Stimulated activated CD8-positive, alpha-beta memory T cell treated with anti-CD3 and anti-CD28 coated beads, Interleukin-4, amount 100 ng/mL, for 1 hour (primary cell): ENCODE results near the gene BDNF.
"Not testable (repeated sequence)": the region's sequence is repeated elsewhere in the genome, so short reads cannot be mapped to it uniquely, and the experiment has no call there.

ENCODE experiments used
- DNase-seq, 2 donors: peaks; one replicate each; pipeline ENCODE4 v3.0.0-alpha.2; 2020; ENCODE audit warnings: low read depth in 2 of 2, low spot score in 1 of 2

BDNF gene

GRCh38 chr11:27700351-27701301, at the start of gene BDNF:
Gene BDNF, minus strand, starts transcription at chr11:27700455. Its CDS starts 41,891 bp downstream, at chr11:27658564.
- DNase-seq = no peak

GRCh38 chr11:27740362-27741013, 40.2 kb upstream of the BDNF start:
- DNase-seq = no peak

DNA sequence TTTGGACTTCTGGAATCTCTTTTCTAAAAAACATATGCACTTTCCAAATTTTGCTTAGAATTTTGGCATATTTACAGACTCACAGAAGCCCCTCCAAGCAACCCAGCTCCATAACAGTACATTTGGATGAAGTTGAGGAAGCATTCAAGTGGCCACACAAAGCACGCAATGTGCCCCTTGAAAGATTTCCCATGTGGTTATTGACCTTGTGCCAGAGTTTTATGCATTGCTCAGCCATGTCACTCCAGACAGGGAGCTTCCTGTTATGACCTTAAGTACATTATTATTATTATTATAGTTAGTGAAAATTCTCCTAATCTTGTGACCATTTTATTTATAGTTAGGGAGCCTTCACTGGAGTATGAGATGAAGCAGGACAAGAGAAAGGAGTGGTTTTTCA, 35.0 kb upstream of the BDNF start:
- no peak for DNase-seq

GRCh38 chr11:27731803-27732202, 31.5 kb upstream of the BDNF start:
- DNase-seq = not testable (repeated sequence)

GRCh38 chr11:27726981-27727380, 26.7 kb upstream of the BDNF start:
- DNase-seq = no peak

DNA sequence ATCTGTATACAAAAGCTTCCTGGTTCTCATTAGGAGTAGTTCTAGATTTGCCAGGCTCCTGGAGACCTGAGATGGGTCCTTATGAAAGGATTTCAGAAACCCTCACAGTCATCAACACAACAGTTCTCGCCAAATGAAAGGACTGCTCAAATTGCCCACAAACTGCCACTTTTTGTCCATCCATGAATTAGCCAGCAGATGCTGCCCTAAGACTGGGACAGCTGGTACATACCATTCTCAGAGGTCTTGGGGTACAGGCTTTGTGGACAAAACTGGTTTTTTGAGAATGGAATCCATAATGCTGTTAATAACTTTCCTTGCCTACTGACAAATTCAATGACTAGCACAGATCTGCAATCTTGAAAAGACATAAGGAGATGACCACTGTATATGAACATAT, 23.4 kb upstream of the BDNF start:
- DNase-seq = no peak

- DNase-seq = no peak
Measured at GRCh38 chr11:27722953-27723344, 22.7 kb upstream of the BDNF start.

- DNase-seq = no peak
Measured at GRCh38 chr11:27722117-27722952, 22.1 kb upstream of the BDNF start.

DNA sequence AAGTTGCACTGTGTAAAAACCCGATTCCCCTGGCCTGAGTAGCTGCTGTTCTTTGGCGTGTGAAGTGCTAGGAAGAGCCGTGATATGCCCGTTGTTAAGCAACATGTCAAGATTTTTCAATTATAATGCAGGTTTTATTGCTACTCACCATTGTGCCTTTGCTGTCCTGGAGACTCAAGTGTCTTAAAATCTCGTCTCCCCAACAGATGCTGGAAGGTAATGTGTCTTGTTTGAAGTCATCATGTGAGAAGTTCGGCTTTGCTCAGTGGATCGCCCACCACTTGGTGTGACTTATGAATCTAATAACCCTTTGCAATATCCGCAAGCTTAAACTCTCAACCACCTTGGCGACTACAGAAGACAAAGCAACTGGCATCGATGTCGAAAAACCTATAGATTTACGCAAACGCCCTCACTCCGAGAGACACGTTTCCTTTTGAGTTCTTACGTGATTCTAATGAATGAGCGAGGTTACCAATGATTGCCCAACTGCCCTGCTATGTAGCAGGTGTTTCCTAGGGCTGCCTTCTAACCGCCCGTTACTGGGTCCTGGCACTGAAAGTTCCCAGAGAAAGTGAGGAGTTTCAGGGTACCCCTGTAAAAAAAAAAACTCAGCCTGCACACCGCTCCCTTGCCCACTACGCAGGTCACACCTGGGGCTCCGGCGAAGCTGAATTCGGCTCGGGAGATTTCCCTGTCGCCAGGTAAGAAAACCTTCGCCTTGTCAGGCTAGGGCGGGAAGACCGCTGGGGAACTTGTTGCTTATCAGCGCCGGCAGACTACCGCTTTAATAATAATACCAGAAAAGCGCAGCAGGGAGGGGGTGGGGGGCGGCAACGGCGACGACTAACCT, 21.2 kb upstream of the BDNF start:
- no peak for DNase-seq

- no peak for DNase-seq
Measured at GRCh38 chr11:27720277-27720830, 20.1 kb upstream of the BDNF start.

DNA sequence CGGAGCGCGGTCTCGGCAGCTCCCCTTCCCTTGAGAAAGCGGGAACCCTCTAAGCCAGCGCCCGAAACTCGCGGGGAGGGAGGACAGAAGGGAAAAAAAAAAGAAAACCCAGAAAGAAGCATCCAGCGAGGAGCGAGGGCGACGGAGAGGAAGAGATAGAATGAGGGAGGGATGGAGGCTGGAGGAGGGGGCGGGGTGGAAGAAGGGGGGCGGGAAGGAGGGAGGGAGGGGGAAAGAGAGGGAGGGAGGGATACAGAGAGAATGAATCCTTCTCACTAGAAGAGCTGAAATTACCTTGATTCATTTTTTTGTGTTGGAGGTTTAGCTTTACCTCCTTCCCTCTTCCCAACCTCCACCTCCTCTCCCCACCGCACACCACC, 19.3 kb upstream of the BDNF start:
- no peak for DNase-seq

DNA sequence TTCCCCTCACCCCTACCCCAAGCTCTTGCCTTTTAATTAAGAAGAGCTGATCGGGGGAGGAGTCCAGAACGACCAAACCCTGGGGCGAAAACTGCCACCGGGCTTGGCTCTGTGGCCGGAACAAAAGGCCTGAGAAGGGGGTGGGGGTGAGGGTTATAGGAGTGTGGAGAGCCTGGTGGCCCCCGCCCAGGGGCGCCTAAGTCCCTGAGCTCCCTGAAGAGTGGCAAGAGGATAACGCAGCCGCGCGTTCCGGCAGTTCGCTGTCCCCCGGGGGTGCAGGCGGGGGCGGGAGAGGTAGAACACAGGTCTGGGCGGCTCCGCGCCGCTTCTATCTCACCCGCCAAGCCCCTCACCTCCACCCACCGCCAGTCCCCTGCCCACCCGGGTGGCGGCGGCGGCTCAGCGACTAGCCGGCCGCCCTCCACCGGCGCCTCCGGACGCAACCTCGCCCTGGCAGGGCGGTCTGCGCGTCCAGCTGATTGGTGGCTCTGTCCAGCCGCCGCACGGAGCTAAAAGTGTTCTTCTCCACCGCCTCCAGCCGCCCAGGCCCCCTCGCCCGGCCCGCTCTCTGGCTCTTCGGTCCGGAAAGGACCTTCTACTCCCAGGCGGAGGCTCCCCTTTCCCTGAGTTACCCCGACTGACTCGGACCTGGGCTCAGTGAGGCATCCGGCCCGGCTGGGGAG, 18.7 kb upstream of the BDNF start:
- DNase-seq = no peak

DNA sequence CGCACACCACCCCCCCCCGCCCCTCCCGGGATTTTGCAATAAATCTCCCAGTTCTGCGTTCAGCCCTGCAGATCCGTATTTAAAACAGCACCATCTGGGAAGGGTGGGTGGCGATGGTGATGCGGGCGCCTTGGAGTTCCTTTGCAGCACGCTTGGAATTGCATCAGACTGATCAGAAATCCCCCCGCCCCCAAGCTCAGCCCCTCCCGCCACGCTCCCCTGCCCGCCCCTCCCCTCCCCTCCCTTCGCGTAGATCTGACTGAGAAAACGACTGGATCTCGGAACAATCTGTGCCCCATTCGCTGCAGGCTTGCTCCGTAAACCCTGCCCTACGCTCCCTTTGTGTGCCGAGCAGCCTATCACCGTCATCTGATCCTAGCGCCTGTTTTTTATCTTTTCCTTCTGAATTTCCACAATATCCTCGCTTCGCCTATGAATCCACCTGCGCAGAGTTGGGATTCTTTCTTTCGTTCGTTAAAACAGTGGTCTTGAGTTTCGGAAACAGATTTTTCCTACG, 18.1 kb upstream of the BDNF start:
- no peak for DNase-seq

GRCh38 chr11:27717801-27718229, 17.6 kb upstream of the BDNF start:
- DNase-seq = no peak

DNA sequence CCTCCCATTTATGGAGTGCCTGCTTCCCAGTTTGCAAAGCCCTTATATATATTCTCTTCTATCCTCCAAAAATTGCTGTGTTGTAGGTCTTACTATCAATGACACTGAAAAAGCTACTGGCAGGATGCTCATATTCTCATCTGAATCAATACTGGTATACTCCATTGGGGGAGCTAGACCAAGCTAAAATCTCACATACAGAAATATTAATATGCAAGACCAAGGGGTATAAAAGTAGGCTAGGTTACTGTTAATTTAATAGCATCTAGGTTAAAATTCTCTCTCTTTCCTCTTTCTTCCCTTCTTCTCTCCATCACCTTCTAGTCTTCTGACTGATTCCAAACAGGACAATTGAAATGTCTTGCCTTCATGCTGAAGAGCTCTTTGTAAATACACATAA, 17.1 kb upstream of the BDNF start:
- DNase-seq = no peak

- DNase-seq = no peak
Measured at GRCh38 chr11:27716835-27717234, 16.6 kb upstream of the BDNF start.

DNA sequence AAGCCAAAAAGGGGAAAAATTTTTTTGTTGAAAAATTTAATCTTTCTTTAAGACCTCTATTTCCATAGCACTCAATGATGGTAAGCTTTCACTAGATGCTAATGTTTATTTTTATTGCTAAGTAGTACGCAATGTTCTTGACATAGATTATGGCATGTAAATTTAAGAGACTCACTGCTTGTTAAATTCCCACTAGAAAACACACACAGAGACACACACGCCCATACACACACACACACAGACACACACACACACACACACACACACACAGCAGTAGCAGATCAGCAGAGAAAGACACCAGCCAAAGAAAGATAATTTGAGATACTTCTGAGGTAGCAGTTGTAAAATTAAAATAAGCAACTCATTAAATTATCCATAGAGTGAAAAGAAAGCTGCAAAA, 16.0 kb upstream of the BDNF start:
- no peak for DNase-seq

DNA sequence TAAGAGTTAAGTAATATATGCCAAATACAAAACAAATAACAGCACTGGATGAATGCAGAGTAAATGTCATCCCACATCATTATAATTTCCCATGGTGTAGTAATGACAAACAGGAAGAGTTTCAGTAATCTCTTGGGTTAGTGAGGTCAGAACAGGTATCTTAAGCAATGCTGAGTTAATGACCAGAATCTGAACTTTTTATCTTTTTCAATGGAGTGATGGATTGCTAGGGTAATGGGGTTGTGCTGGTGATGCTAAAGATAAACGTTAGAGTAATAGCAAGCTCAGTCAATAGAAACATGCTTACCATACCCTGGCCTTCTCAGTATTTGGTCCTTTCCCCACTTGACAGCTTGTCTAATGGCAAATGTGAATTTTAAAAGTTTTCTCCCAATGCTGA, 11.5 kb upstream of the BDNF start:
- DNase-seq = no peak

DNA sequence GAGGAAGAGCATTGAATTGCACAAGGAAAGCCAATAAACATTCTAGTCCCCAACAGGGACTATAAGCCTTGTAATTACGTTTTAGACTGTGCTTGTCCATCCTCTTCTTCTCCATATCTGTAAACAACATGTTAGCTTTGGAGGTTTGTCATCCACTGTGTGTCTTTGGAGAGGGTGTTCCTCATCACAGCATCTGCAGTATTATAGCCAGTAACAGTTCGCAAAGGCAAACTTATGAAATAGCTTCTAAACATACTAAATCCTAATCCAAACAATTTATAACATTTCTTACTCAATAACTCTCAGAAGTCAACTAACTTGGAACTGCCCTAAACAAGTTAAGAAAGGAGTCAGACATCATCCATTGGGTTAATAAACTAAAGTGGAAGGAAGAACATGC, 10.3 kb upstream of the BDNF start:
- DNase-seq = no peak

DNA sequence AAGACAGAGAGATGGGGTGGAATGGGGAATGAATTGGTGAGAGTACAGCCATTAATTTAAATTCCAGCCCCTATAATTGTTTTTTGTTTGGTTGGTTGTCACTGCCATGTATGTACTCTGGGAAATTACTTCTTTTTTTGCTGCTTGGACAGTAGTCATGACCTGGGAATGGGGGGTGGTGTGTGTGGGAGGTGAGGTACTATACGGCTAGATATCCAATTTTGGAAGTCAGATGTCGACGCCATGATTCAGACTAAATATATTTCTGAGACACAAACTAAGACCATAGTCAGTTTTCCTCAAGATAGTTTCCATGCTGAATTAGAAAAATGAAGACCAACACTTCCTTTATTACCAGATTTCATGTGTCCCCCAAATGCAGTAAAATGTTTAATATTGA, 7.4 kb upstream of the BDNF start:
- DNase-seq = no peak
